Left kidney (tissue), 8 donors: ENCODE results near the gene GPR26. TPM values are rescaled to one million over a fixed set of nuclear protein-coding genes. Genes with fewer than 3 reads are reported as not detected.

Experiments used
- DNase-seq: peaks from one replicate; pipeline ENCODE4 v3.0.0-alpha.2; 2013
- long read RNA-seq, 8 donors: transcript quantifications; one replicate each; lab custom pipeline, GENCODE V29; 2026
- polyA plus RNA-seq: library from polyadenylated mRNA; unstranded; fragments of 120-200 nt; gene quantifications from one replicate; pipeline ENCODE4 v1.2.1, GENCODE V29; 2013; ENCODE audit not compliant: insufficient read length

Gene GPR26, protein sequence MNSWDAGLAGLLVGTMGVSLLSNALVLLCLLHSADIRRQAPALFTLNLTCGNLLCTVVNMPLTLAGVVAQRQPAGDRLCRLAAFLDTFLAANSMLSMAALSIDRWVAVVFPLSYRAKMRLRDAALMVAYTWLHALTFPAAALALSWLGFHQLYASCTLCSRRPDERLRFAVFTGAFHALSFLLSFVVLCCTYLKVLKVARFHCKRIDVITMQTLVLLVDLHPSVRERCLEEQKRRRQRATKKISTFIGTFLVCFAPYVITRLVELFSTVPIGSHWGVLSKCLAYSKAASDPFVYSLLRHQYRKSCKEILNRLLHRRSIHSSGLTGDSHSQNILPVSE
- polyA plus RNA-seq: 0.07 TPM
- long read RNA-seq, donor 1: 0 reads
- long read RNA-seq, donor 2: 0 reads
- long read RNA-seq, donor 3: 0 reads
- long read RNA-seq, donor 4: 0 reads
- long read RNA-seq, donor 5: 0 reads
- long read RNA-seq, donor 6: 0 reads
- long read RNA-seq, donor 7: 0 reads
- long read RNA-seq, donor 8: 0 reads

DNA sequence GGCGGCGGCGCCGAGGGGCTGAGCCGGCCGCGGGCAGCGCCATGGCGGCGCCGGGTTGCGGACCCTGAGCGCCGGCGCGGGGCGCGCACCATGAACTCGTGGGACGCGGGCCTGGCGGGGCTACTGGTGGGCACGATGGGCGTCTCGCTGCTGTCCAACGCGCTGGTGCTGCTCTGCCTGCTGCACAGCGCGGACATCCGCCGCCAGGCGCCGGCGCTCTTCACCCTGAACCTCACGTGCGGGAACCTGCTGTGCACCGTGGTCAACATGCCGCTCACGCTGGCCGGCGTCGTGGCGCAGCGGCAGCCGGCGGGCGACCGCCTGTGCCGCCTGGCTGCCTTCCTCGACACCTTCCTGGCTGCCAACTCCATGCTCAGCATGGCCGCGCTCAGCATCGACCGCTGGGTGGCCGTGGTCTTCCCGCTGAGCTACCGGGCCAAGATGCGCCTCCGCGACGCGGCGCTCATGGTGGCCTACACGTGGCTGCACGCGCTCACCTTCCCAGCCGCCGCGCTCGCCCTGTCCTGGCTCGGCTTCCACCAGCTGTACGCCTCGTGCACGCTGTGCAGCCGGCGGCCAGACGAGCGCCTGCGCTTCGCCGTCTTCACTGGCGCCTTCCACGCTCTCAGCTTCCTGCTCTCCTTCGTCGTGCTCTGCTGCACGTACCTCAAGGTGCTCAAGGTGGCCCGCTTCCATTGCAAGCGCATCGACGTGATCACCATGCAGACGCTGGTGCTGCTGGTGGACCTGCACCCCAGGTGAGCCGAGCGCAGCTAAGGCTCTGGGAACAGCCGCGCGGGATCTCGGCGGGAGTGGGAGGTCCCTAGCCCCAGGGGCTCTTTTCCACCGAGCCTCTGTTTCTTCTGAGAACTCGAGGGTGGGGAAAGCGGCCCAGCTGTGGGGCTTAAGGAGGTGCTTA lies at the start of gene GPR26:
GPR26 (plus strand) TSS at position 38 of the 919 bp plus-strand sequence; CDS start at position 91, 53 bp downstream.
- peak; percentile 38 for DNase-seq

DNA sequence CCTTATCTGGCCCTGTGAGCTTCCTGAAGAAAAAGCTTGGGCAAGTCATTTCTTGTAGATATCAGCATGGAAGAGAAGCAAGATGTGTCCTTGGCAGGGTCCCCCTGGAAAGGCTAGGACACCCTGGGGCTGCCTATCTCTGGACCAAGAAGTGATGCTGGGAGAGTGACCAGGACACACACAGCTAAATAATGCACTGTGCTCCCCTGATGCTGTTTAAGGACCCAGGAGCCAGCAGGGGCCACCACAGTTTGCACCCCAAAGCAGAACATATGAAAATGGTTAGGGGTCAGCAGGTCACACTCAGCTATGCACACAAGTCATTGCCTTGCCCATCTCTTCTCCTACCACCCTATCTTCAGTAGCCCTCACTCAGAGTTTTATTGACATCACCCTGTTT lies 47.9 kb upstream of the GPR26 start:
- DNase-seq: no peak

DNA sequence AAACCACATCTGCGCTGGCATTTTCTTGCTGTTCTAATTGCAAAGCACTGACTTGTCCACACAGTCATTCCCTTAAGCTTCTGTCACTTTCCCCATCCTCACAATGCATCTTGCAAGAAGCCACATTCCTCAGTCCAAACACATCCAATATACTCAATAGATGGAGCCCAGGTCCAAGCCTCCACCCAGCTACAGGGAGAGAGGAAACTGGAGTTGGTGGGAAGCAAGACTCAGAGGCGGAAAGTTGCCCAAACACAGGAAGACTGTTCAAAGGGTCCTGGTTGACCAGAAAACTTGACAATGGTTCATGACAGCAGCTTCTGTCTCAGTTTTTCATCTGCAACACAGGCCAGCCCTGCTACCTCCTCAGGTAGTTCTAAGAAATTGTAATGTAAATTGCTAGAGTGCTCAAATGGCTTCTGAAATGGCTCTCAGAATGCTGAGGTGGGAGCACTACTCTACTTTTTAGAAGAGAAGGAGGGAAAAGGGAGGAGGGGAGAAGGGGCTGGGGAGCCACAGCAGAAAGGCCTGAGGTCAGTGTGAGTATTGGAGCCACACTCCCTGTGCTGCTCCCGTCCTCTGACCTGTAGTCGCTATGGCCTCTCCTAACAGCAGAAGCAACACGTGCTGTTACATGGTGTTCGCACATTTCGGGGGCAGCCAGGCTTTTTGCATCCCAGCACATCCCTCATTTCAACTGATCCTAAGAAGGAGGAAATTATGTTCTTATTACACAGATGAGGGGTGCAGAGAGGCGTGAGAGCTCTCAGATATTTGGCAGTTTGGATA lies 46.9 kb upstream of the GPR26 start:
- DNase-seq: no peak

DNA sequence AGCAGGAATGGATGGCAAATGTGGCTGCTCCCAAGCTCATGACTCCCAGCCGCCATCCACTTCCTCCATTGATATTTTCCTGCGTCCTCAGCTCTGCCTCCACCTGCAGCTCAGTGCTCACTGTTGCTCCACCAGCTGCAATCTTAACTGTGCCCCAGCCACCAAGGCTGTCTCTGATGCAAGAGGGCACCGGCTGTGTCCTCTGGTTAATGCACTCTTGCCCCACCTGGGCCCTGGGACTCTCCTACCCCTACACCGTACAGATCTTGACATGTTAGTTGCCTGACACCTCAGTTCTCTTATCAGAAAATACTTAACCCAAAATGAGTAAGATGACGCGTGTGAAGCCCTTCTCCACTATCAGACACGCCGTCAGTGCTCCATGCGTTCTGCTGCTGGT lies 45.5 kb upstream of the GPR26 start:
- DNase-seq: no peak

DNA sequence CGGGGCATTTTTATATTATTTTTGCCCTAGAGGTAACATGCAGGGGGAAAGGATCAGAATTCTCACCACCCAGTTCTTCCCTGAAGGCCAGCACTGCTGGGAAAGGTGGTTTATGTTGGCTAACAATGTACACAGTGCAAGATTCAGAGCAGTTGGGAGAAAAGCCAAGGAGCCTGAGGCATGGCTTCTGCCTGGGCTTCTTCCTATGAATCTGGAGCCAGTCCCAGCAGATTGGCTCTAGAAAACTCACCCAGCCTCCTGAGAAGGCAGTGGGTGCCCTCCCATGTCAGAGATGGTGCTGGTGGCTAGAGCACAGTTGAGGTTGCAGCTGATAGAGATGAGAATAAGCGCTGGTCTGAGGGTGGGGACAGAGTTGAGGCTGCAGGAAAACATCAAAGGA lies 44.7 kb upstream of the GPR26 start:
- DNase-seq: no peak

DNA sequence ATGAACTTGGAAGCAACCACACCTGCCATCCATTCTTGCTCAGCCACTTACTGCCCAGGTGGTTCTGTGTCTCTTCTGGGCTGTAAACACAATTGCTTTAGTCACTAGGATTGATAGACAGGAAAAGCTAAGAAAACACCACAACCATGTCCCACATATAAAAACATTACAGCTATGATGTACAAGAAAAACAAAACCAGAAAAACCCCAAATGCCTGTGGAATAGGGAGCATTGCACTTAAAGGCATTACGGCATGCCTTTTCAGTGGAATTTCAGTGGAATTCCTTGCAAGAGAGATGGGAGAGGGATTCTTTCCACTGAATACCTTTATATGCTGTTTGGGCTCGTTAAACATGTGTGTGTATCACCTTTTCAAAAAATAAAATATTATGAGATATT lies 44.2 kb upstream of the GPR26 start:
- no peak for DNase-seq

DNA sequence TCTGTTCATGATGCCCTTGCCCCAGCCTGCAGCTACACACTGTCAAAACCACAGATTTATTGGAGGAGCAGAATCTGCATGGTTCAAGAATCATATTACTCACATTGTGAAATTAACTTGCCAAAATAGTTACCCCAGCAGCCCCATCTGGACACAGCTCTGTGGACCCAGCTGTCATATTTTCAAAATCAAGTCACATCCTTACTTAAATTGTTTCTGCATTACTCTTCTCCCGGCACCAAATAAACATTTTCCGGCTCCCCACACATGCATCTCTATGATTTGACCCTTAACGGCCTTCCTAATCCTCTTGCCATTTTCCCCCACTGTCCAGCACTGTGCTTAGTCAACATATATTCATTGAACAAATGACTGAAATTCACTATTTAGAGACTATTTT lies 43.8 kb upstream of the GPR26 start:
- DNase-seq: no peak

DNA sequence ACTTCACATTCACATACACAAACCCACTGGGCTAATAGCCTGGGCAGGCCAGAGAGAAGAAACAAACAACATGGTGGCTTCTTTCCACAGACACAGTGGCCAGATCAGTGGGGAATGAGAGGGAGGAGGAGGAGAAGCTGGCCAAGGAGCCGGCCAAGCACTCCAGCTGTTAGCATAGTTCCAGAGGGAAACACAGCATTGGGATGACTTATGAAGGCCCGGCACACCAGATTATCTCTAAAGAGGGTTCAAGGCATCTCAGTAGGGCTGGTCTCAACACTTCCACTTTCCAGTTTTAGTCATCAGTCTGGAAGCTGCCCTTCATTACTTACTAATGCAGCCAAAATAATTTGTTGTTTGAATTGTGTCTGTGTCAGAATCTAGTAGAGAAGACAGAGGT lies 42.1 kb upstream of the GPR26 start:
- no peak for DNase-seq

DNA sequence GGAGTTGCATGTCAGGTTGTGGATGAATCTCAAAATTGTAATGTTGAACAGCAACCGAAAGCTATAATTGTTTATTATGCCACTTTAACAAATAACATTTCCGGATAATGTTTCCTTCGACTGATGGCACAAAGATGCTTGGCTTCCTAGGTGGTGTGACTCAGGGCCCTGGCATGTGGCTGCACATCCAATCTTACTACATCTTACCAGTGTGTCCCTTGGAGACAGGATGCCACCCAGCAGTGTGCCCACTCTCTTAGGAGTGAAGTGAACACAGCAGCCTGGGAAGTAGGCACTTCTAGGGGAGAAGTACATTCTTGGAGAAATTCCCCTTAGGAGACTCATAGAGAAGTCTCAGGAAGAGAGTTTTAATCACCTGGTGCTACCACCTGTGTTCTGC lies 33.0 kb upstream of the GPR26 start:
- no peak for DNase-seq

DNA sequence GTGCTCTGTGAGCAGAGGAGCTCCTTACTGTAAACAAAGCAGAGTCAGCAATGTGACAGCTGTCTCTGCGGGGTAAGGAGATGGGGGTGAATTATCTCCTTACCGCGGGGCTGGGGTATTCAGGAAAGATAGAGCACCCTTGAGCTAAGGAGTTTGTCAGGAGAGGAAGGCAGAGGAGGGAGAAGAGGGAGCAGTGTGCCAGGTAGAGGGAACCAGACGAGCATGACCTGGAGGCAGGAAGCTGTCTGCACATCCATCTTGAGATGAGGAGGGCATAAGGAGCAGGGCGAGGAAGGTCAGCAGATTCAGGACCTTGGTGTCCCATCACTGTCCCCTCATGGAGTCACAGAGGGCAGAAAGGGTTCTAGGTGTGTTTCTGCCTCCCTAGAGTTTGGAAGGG lies 32.5 kb upstream of the GPR26 start:
- no peak for DNase-seq

DNA sequence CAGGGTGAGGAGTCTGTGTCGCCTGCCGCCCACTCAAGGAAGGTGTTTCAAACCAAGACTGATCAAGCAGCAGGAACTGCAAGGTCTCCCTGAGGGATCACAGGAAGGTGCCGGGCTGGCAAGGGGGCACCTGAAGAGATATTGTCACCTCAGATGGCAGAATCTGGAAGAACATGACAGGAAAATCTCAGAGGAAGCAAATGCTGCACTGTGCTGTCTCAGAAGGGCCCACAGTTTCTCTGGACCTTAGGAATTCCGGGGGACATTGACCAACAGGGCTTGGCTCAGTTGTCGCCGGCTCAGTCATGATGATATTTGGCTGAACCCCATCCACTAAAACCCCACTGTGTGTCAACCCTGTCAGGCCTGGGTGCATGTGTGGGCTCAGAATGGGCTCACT lies 31.9 kb upstream of the GPR26 start:
- no peak for DNase-seq

DNA sequence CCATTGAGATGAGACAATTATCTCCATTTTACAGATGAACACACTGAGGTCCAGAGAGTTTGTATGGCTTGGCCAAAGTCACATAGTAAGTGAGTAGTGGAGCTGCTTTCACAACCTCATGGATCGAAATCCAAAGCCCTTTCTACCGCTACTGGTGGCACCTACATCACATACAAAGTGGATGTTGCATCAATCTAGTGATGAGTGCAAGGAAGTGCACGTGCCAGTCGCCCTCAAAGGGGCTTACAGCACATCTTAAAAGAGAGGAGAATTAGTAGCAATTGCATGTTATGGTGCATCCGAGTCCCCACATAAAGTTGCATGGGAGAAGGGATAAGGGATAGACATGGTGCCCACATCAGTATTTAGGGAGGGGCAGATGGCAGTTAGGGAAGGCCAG lies 31.0 kb upstream of the GPR26 start:
- DNase-seq: no peak

DNA sequence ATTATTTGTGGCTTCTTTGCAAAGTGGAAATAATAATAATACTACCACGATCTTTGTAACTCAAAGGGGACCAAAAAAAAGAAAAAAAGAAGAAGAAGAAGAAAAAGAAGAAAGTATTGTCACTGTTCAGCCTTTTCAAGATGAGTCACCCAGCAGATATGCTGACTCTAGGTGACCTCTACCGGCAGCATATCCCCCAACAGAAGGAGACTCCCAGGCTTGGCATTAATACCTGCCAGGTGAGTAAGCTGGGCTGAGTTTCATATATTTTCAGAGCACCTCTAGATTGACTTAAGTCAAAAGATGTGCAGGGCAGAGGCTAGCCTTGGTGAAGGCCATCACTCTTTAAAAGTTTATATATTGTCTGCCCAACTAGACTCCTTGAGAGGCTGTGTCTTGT lies 30.4 kb upstream of the GPR26 start:
- no peak for DNase-seq

DNA sequence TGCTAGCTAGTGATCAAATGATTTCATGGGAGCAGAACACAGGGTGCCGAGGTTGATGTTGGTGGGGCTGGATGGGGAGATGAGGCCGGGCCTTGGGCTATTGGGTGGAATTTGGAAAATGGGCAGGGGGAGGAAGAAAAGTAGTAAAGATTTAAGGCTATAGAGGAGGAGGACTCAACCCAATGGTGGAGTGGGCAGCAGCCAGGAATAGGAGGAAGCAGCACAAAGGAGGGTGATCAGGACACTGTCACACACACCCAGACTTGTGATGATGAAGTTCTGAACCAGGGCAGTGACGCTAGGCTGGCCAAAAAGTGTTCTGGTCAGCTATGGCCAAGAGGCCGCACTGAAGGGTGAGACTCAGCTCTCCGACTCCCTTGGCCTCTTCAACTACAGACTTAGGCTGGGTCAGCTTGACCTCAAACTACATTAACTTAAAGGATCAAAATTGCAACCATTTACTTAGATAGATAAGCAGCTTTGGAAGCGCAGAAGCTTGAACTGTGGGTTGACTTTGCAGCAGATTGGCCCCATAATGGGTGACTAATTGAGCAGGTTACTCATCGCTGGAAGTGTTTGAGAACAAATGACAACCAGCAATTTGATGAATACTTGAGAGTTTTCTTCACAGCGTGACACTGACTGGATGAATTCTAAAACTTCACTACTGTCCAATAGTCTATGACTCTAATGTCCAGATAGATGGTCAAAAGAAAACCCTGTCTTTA lies 29.4 kb upstream of the GPR26 start:
- DNase-seq: no peak

DNA sequence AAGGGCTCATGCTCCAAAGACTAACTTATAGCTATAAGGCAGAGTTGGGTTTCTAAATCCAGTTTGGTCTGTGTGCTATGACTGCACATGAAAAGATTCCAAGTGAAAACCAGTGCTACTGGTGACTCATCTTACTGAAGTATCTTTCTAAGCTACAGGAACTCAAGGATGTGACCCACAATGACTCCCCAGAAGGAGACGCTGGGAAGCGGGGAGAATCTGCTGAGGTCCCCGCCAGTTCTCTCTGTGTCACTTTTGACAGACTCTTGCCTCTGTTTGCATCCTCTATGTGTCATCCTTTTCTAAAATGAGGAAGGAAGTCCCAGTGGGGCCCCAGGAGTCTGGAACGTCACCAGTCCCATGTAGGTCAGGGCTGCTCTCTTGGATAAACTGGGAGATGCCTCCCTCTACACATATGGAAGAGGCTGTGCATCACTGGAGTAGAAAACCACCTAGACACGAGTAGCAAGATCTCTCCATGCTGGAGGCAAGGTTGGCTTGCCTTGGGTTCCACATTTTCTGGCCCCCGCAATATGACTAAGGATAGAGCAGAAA lies 28.8 kb upstream of the GPR26 start:
- DNase-seq: no peak

DNA sequence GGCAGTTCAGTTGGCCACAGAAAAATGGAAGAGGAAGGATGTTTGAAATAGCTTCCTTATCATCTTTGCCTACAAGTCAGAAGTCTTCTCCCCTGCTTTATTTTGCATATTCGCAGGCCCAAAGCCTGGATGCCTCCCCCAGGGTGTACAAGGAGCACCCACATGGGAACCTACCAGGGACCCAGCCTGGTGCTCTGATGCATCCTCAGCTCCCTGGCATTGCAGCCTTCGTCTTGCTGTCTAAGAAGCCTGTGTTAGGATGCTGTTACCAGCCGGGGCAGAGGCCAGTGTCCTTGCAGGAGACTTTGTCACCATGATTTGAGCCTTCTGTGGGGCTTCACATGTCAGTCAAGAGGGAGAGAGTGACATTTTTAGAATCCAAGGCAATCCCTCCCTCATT lies 27.0 kb upstream of the GPR26 start:
- no peak for DNase-seq

DNA sequence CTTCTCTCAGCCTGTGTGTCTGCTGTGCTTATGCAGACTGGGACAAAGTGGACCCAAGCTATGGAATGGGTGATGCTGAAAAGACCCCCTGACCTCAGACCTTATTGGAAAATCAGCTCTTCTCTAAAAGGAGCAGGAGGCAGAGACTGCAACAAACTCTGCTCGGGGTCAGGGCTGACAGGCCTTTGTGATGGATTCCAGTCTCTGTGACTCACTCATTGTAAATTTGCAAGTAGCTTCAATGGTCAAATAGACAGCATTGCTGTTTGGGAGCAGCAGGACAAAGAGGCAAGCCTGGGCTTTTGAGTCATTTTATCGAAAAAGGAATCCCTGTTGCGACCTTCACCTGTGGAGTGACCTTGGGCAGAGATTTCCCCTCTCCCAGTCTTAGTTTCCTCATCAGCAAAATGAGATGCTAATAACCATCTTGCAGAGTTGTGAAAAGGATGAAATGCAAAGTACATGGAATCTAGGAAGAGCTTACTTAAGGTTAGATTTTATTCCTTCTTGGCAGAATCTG lies 26.1 kb upstream of the GPR26 start:
- no peak for DNase-seq

DNA sequence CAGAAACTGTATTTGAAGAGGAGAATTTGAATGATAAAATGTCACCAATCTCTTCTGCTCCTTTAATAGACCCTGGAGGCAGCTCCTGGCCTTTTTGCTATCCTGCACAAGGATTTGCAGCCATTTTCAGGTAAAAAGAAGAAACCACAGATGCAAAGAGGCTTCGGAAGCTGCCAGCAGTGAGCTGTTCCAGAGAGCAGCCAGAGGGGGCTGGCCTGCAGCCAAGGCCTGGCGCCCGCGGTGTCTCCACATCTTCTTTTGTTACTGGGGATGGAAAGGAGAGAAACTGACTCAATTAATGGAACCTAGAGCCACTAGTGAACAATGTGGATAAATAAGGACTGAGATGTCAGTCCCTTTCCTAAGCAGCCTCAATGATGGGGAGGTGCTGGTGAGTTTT lies 23.9 kb upstream of the GPR26 start:
- DNase-seq: no peak

DNA sequence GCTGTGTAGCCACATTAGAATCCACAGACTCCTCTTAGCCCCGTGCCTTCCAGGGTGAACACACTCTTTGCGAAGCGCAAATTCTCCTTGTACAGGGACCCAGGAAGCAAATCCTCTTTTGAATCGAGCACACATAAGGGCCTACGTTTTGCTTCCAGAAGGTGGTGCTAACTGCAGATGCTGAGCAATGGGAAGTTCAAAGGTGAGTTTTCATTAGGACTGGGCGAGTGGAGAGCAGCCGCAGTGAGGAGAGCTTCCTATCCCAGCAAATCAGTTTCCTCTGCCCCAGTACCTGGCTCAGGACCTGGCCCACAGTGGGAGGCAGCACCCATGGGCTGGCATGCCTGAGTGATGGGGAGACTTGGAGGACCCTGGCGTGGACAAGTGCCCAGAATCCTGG lies 23.5 kb upstream of the GPR26 start:
- no peak for DNase-seq

DNA sequence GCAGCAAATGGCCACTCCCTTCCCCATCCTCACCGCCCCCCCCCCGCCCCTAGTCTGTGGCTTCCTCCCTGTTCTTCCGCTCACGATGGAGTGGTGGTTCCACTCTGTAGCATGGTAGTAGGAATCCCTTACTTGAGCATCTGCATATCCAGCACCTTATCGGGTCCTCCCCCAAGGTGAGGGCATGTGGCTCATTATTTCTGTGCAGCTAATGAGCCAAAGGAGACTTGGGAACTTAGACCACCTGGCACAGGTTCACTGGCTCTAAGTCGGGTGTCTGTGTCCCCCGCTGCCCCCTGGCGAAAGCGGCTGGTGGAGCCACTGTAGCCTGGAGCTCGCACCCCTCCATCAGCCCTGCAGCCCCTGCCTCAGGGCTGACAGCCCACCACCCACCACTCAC lies 22.8 kb upstream of the GPR26 start:
- DNase-seq: no peak

DNA sequence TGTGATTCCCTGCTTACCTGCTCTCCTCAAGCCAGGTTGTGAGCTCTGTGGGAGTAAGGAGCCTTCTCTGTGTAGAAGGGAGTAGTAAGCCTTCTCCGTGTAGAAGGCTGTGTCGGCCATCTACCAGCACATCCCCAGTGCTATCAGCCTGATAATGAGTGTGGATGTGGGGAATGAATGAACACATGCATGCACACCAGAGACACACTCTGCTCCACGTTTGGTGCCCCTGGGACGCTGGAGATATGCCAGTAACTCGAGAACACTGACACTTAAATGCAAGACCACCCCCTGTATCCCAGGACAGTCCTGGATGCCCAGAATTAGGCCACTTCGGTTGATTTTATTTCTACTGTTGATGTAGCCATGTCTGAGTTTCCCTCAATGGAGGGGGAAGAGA lies 21.1 kb upstream of the GPR26 start:
- no peak for DNase-seq
